ENCODE results near the gene PRKN.

PRKN gene

DNA sequence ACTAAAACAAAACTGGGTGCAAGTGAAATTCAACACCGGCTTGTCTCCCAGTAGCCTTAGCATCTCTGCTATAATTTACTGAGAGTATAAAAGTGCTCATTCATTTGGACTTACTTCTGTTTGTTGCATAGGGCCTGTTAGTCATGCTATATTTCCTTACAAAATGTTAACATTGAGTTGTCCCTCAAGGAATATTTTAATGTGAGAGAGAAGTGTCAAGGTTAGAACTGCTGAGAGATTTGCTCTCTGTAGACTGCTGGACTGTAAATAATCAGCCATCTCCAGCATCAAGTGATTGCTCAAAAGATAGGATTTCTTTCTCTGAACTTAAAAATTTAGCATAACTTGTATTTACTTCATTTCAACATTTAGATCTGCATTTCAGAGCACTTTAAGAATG, 1125.2 kb downstream of the PRKN start:
- Histone ChIP-seq H3K27me3 (ENCODE audit: control insufficient read depth in 1 of 2, insufficient read depth in 2 of 2, low read length in 2 of 2) (no peaks in the 10 kb centered on the region), H3K27ac (ENCODE audit: low read length) (no peak overlapping the region), H3K9ac (ENCODE audit: low read length in 2 of 2) (no peak overlapping the region), H3K36me3 (ENCODE audit: control insufficient read depth in 2 of 2, insufficient read depth in 2 of 2, low read length in 2 of 2) (no peaks in the 10 kb centered on the region), H3K4me3 (ENCODE audit: low read length in 2 of 2) (no peak overlapping the region), H3K9me3 (ENCODE audit: control insufficient read depth in 2 of 2, low read length in 2 of 2) (peaks cover 0 to 3% of the 10 kb centered on the region in 2 donors), H3K4me1 (ENCODE audit: control insufficient read depth, insufficient read depth, low read length) (no peaks in the 10 kb centered on the region)

DNA sequence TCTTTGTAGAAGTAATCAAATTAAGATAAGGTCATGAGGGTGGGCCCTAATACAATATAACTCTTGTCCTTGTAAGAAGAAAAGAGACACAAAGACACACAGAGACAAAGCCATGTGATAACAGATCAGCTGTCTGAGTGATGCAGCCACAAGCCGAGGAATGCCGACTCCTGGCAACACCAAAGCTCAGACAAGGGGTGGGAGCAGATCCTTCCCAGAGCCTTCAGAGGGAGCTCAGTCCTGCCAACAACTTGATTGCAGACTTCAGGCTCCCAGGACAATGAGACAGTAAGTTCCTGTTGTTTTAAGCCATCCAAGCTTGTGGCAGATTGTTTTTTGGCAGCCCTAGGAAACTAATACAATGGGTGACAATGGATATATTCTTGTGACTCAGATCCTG, 1128.7 kb downstream of the PRKN start:
- Histone ChIP-seq H3K36me3 (ENCODE audit: control insufficient read depth in 2 of 2, insufficient read depth in 2 of 2, low read length in 2 of 2) (no peaks in the 10 kb centered on the region), H3K4me3 (ENCODE audit: low read length in 2 of 2) (no peak overlapping the region), H3K9ac (ENCODE audit: low read length in 2 of 2) (no peak overlapping the region), H3K27ac (ENCODE audit: low read length) (no peak overlapping the region), H3K9me3 (ENCODE audit: control insufficient read depth in 2 of 2, low read length in 2 of 2) (peaks cover 0 to 3% of the 10 kb centered on the region in 2 donors), H3K4me1 (ENCODE audit: control insufficient read depth, insufficient read depth, low read length) (no peaks in the 10 kb centered on the region), H3K27me3 (ENCODE audit: control insufficient read depth in 1 of 2, insufficient read depth in 2 of 2, low read length in 2 of 2) (no peaks in the 10 kb centered on the region)

DNA sequence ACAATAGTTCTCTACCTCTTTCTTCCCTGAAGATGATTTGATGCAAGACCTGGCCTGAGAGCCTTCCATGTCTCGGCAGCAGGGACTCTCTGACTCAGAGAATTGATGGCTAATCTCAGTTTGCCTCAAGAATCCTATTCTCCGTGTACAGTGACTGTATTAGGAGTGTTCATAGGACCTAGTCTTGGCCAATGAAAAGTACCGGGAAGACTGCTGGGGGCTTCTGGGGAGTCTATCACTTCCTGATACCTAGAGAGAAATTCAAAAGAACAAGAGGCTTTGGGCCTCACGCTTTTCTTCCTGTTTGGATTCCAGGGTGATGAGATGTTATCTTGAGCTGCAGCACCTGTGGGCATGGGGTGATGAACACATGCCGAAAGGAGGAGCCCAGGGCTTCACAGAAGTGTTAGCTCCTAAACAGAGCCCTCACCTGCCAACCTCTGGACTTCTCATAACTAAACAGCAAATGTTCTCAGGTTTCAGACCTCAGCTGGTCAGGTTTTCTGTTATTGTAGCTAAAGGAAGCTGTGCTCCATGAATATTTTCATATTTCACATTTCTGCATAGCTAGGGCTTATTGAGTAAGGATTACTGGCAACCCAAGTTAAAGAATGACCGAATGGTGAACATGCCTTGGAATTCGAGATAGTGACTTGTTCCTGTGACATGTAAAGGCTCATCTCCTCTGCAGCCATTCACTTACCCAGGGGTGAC, 1130.6 kb downstream of the PRKN start:
- Histone ChIP-seq H3K4me3 (ENCODE audit: low read length in 2 of 2) (no peak overlapping the region), H3K36me3 (ENCODE audit: control insufficient read depth in 2 of 2, insufficient read depth in 2 of 2, low read length in 2 of 2) (no peaks in the 10 kb centered on the region), H3K9me3 (ENCODE audit: control insufficient read depth in 2 of 2, low read length in 2 of 2) (peaks cover 0 to 3% of the 10 kb centered on the region in 2 donors), H3K4me1 (ENCODE audit: control insufficient read depth, insufficient read depth, low read length) (no peaks in the 10 kb centered on the region), H3K27ac (ENCODE audit: low read length) (no peak overlapping the region), H3K27me3 (ENCODE audit: control insufficient read depth in 1 of 2, insufficient read depth in 2 of 2, low read length in 2 of 2) (no peaks in the 10 kb centered on the region), H3K9ac (ENCODE audit: low read length in 2 of 2) (no peak overlapping the region)

GRCh38 chr6:161594412-161594811, 1133.2 kb downstream of the PRKN start:
- Histone ChIP-seq H3K4me1 (ENCODE audit: control insufficient read depth, insufficient read depth, low read length) (no peaks in the 10 kb centered on the region), H3K36me3 (ENCODE audit: control insufficient read depth in 2 of 2, insufficient read depth in 2 of 2, low read length in 2 of 2) (no peaks in the 10 kb centered on the region), H3K27me3 (ENCODE audit: control insufficient read depth in 1 of 2, insufficient read depth in 2 of 2, low read length in 2 of 2) (no peaks in the 10 kb centered on the region), H3K27ac (ENCODE audit: low read length) (no peak overlapping the region), H3K9me3 (ENCODE audit: control insufficient read depth in 2 of 2, low read length in 2 of 2) (peaks cover 0 to 3% of the 10 kb centered on the region in 2 donors), H3K4me3 (ENCODE audit: low read length in 2 of 2) (no peak overlapping the region), H3K9ac (ENCODE audit: low read length in 2 of 2) (no peak overlapping the region)

- no peak overlapping the region for H3K9ac ChIP-seq (ENCODE audit: low read length in 2 of 2)
- no peaks in the 10 kb centered on the region for H3K9me3 ChIP-seq (ENCODE audit: control insufficient read depth in 2 of 2, low read length in 2 of 2)
- H3K4me1 ChIP-seq (ENCODE audit: control insufficient read depth, insufficient read depth, low read length): no peaks in the 10 kb centered on the region
- no peaks in the 10 kb centered on the region for H3K27me3 ChIP-seq (ENCODE audit: control insufficient read depth in 1 of 2, insufficient read depth in 2 of 2, low read length in 2 of 2)
- H3K27ac ChIP-seq (ENCODE audit: low read length): no peak overlapping the region
- no peaks in the 10 kb centered on the region for H3K36me3 ChIP-seq (ENCODE audit: control insufficient read depth in 2 of 2, insufficient read depth in 2 of 2, low read length in 2 of 2)
- H3K4me3 ChIP-seq (ENCODE audit: low read length in 2 of 2): no peak overlapping the region
These were observed 1136.5 kb downstream of the PRKN start for GRCh38 chr6:161590961-161591627.

DNA sequence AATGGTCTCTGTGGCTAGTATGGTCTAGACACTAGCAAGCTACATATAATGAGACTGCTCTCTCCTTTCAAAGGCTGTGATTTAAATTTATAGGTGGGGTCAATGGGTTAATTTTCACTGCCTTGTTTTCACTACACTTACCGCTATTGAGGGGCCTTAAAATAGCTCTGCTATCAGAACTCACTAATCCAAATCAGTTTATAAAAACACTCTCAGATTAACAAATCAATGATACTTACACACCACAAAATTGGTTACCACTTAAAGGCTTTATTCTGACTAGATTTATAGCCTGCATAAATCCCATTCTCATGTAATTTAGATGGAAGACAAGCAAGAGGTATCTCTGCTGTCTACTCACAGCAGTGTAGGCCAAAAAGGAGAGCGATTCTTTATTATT, 1140.7 kb downstream of the PRKN start:
- Histone ChIP-seq H3K27ac (ENCODE audit: low read length) (no peak overlapping the region), H3K27me3 (ENCODE audit: control insufficient read depth in 1 of 2, insufficient read depth in 2 of 2, low read length in 2 of 2) (no peaks in the 10 kb centered on the region), H3K9me3 (ENCODE audit: control insufficient read depth in 2 of 2, low read length in 2 of 2) (no peaks in the 10 kb centered on the region), H3K36me3 (ENCODE audit: control insufficient read depth in 2 of 2, insufficient read depth in 2 of 2, low read length in 2 of 2) (no peaks in the 10 kb centered on the region), H3K4me1 (ENCODE audit: control insufficient read depth, insufficient read depth, low read length) (no peaks in the 10 kb centered on the region), H3K4me3 (ENCODE audit: low read length in 2 of 2) (no peak overlapping the region), H3K9ac (ENCODE audit: low read length in 2 of 2) (no peak overlapping the region)

DNA sequence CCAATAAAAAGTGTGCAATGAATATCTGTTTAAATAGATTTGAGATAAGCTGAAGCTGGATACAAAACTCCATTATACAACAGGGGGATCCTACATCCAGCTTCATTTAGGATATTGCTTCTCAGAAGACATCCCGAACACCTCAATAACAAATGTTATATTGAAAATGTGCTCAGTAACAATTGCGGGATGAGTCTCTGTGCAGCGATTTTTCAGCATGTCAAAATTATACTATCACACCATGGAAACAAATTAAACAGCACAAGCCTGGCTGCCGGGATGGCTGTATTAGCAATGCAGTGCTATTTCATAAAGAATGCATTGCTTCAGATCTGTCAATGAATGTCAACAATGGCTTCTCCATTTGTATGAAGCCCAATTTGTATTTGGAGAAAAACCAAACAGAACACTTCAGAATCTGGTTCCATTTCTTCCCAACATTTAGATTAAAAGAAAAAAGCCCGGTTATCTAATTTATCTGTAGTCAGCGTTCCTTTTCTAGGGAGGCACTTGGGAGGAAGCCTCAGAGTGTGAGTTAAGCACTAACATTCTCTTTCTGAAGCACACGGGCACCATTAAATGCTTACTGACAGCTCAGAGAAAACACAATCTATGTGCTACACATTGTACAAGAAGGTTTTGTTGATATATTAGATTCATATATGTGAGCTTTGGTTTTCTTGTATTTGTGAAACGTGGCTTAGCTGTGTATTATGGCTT, 1142.8 kb downstream of the PRKN start:
- no peak overlapping the region for H3K4me3 ChIP-seq (ENCODE audit: low read length in 2 of 2)
- no peak overlapping the region for H3K9ac ChIP-seq (ENCODE audit: low read length in 2 of 2)
- no peaks in the 10 kb centered on the region for H3K36me3 ChIP-seq (ENCODE audit: control insufficient read depth in 2 of 2, insufficient read depth in 2 of 2, low read length in 2 of 2)
- H3K9me3 ChIP-seq (ENCODE audit: control insufficient read depth in 2 of 2, low read length in 2 of 2): no peaks in the 10 kb centered on the region
- H3K4me1 ChIP-seq (ENCODE audit: control insufficient read depth, insufficient read depth, low read length): no peaks in the 10 kb centered on the region
- no peaks in the 10 kb centered on the region for H3K27me3 ChIP-seq (ENCODE audit: control insufficient read depth in 1 of 2, insufficient read depth in 2 of 2, low read length in 2 of 2)
- H3K27ac ChIP-seq (ENCODE audit: low read length): no peak overlapping the region

- H3K4me3 ChIP-seq (ENCODE audit: low read length in 2 of 2): no peak overlapping the region
- H3K9ac ChIP-seq (ENCODE audit: low read length in 2 of 2): no peak overlapping the region
- H3K4me1 ChIP-seq (ENCODE audit: control insufficient read depth, insufficient read depth, low read length): no peaks in the 10 kb centered on the region
- H3K27ac ChIP-seq (ENCODE audit: low read length): no peak overlapping the region
- no peaks in the 10 kb centered on the region for H3K27me3 ChIP-seq (ENCODE audit: control insufficient read depth in 1 of 2, insufficient read depth in 2 of 2, low read length in 2 of 2)
- no peaks in the 10 kb centered on the region for H3K36me3 ChIP-seq (ENCODE audit: control insufficient read depth in 2 of 2, insufficient read depth in 2 of 2, low read length in 2 of 2)
- H3K9me3 ChIP-seq (ENCODE audit: control insufficient read depth in 2 of 2, low read length in 2 of 2): no peaks in the 10 kb centered on the region
These were observed 1143.5 kb downstream of the PRKN start for GRCh38 chr6:161584051-161584450.

GRCh38 chr6:161583584-161583983, 1144.0 kb downstream of the PRKN start:
- no peaks in the 10 kb centered on the region for H3K27me3 ChIP-seq (ENCODE audit: control insufficient read depth in 1 of 2, insufficient read depth in 2 of 2, low read length in 2 of 2)
- no peak overlapping the region for H3K27ac ChIP-seq (ENCODE audit: low read length)
- H3K9me3 ChIP-seq (ENCODE audit: control insufficient read depth in 2 of 2, low read length in 2 of 2): no peaks in the 10 kb centered on the region
- H3K9ac ChIP-seq (ENCODE audit: low read length in 2 of 2): no peak overlapping the region
- no peaks in the 10 kb centered on the region for H3K4me1 ChIP-seq (ENCODE audit: control insufficient read depth, insufficient read depth, low read length)
- no peak overlapping the region for H3K4me3 ChIP-seq (ENCODE audit: low read length in 2 of 2)
- no peaks in the 10 kb centered on the region for H3K36me3 ChIP-seq (ENCODE audit: control insufficient read depth in 2 of 2, insufficient read depth in 2 of 2, low read length in 2 of 2)

DNA sequence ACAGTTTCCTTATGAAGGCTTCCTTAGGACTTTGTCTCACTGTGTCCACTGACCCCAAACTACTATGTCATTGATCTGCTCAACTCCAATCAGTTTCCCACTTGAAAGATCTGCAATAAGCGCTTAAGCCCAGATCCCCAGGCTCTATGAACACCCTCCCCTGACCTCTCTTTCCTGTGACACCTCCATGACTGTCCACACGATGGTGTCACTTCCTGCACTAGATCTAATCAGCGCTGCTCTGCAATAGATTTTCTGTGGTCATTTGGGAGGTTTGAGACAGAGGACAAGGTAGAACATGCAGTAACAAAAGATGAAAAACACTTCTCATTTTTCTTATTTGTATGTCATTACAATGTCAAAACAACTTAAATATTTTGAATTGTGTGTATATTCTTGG, 1149.1 kb downstream of the PRKN start:
- no peak overlapping the region for H3K27ac ChIP-seq (ENCODE audit: low read length)
- no peak overlapping the region for H3K4me3 ChIP-seq (ENCODE audit: low read length in 2 of 2)
- H3K27me3 ChIP-seq (ENCODE audit: control insufficient read depth in 1 of 2, insufficient read depth in 2 of 2, low read length in 2 of 2): no peaks in the 10 kb centered on the region
- no peak overlapping the region for H3K9ac ChIP-seq (ENCODE audit: low read length in 2 of 2)
- no peaks in the 10 kb centered on the region for H3K36me3 ChIP-seq (ENCODE audit: control insufficient read depth in 2 of 2, insufficient read depth in 2 of 2, low read length in 2 of 2)
- no peaks in the 10 kb centered on the region for H3K9me3 ChIP-seq (ENCODE audit: control insufficient read depth in 2 of 2, low read length in 2 of 2)
- H3K4me1 ChIP-seq (ENCODE audit: control insufficient read depth, insufficient read depth, low read length): no peaks in the 10 kb centered on the region
